HG03442 (cell line): ENCODE measurements around the gene RHOU.
A peak's percentile ranks its signal among the peaks of the same experiment; 100 is the strongest.

Source experiments
- ATAC-seq: cut with Tn5 transposase; IDR thresholded peaks from one replicate; pipeline ENCODE4 v1.9.1; 2021; ENCODE audit warnings: mild to moderate bottlenecking, moderate library complexity; ENCODE audit not compliant: unreplicated experiment

The RHOU gene

GRCh38 chr1:228782662-228783417, 47.6 kb downstream of the RHOU start:
- ATAC-seq = no peak

- no peak for ATAC-seq
Observed at GRCh38 chr1:228783418-228784040, 48.2 kb downstream of the RHOU start.

- ATAC-seq = no peak
Observed at GRCh38 chr1:228784181-228784580, 48.9 kb downstream of the RHOU start.

GRCh38 chr1:228785366-228786330, 50.4 kb downstream of the RHOU start:
- no peak for ATAC-seq

- ATAC-seq = no peak
Observed at GRCh38 chr1:228786361-228787129, 51.3 kb downstream of the RHOU start.

- ATAC-seq = no peak
Observed at GRCh38 chr1:228791791-228792190, 56.5 kb downstream of the RHOU start.

GRCh38 chr1:228792601-228793000, 57.3 kb downstream of the RHOU start:
- no peak for ATAC-seq

GRCh38 chr1:228793032-228793431, 57.8 kb downstream of the RHOU start:
- no peak for ATAC-seq

- no peak for ATAC-seq
Observed at GRCh38 chr1:228794173-228794572, 58.9 kb downstream of the RHOU start.

GRCh38 chr1:228794810-228795209, 59.5 kb downstream of the RHOU start:
- peak; percentile 59 for ATAC-seq

- ATAC-seq = no peak
Observed at GRCh38 chr1:228795596-228795995, 60.3 kb downstream of the RHOU start.
